Activated T-helper 2 cell treated with anti-CD3 and anti-CD28 coated beads, Interferon-gamma antibody, Interleukin-2, Interleukin-4, amounts not matched to agents 10 μg/mL and 5 μg/mL and 100 μg/mL, durations not matched to agents 14 hours and 24 hours and 36 hours (primary cell): Measurements from ENCODE around the gene ALK. TPM values are rescaled to one million over a fixed set of nuclear protein-coding genes. Genes with fewer than 3 reads are reported as not detected.

Experiments
- DNase-seq: peaks from one replicate; pipeline ENCODE4 v3.0.0; 2021; ENCODE audit warnings: low spot score
- H3K27ac Mint-ChIP-seq: one replicate; pipeline ENCODE4 v1.8.0; 2021; ENCODE audit warnings: mixed read lengths
- H3K27me3 Mint-ChIP-seq: one replicate; pipeline ENCODE4 v1.8.0; 2021; ENCODE audit warnings: low read depth, mixed read lengths
- H3K36me3 Mint-ChIP-seq: one replicate; pipeline ENCODE4 v1.8.0; 2021; ENCODE audit warnings: low read depth, mixed read lengths
- H3K4me1 Mint-ChIP-seq: one replicate; pipeline ENCODE4 v1.8.0; 2021; ENCODE audit warnings: low read depth, mixed read lengths
- H3K4me3 Mint-ChIP-seq: one replicate; pipeline ENCODE4 v1.8.0; 2021; ENCODE audit warnings: low read depth, mild to moderate bottlenecking, moderate library complexity, mixed read lengths
- H3K9me3 Mint-ChIP-seq: one replicate; pipeline ENCODE4 v1.8.0; 2021; ENCODE audit warnings: mixed read lengths
- intact Hi-C: fragments of 100-400 bp; cut with micrococcal nuclease; formaldehyde crosslinking; loops from one replicate; pipeline ENCODE4 v1.15.1; 2023
- total RNA-seq: library from RNA; stranded (reverse); gene quantifications from 2 replicates; pipeline ENCODE4 v1.2.3, GENCODE V29; 2022

The ALK gene
- total RNA-seq, 1 donor from 2014 or later = not detected

GRCh38 chr2:29469961-29470360 is 451.4 kb downstream of the ALK start:
- peaks cover 2% of the 10 kb centered on the region for H3K27me3 Mint-ChIP-seq
- intact Hi-C loops = no loop called here
- no peak for DNase-seq
- H3K36me3 Mint-ChIP-seq = no peaks in the 10 kb centered on the region
- no peak overlapping the region for H3K4me3 Mint-ChIP-seq
- H3K4me1 Mint-ChIP-seq = no peaks in the 10 kb centered on the region
- H3K9me3 Mint-ChIP-seq = peaks cover 9% of the 10 kb centered on the region
- H3K27ac Mint-ChIP-seq = no peak overlapping the region

GRCh38 chr2:29469516-29469915 is 451.9 kb downstream of the ALK start:
- intact Hi-C loops = no loop called here

GRCh38 chr2:29463181-29463900 is 458.0 kb downstream of the ALK start:
- no peak for DNase-seq
- H3K36me3 Mint-ChIP-seq = no peaks in the 10 kb centered on the region
- peaks cover 7% of the 10 kb centered on the region for H3K27me3 Mint-ChIP-seq
- no peaks in the 10 kb centered on the region for H3K9me3 Mint-ChIP-seq
- no peak overlapping the region for H3K4me3 Mint-ChIP-seq
- H3K27ac Mint-ChIP-seq = no peak overlapping the region
- intact Hi-C loops = no loop called here
- H3K4me1 Mint-ChIP-seq = no peaks in the 10 kb centered on the region

More at GRCh38 chr2:29469516-29469915, 451.9 kb downstream of the ALK start:
- Mint-ChIP-seq H3K36me3 (no peaks in the 10 kb centered on the region), H3K4me3 (no peak overlapping the region), H3K27me3 (peaks cover 2% of the 10 kb centered on the region), H3K9me3 (peaks cover 9% of the 10 kb centered on the region), H3K4me1 (no peaks in the 10 kb centered on the region), H3K27ac (no peak overlapping the region)
- no peak for DNase-seq

DNA sequence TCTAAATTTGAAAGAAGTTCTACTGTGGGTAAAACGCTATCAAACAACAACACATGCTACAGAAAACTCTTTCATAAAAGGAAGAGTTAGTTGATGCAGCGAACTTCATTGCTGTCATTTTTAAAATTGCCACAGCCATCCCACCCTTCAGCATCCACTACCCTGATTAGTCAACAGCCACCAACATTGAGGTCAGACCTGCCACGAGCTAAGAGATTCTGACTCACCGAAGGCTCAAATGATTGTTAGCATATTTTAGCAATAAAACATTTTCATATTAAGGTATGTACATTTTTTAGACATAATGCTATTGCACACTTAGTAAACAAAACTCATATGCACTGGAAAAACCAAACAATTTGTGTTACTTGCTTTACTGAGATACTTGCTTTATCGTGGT is 459.1 kb downstream of the ALK start:
- H3K4me3 Mint-ChIP-seq = no peak overlapping the region
- H3K36me3 Mint-ChIP-seq = no peaks in the 10 kb centered on the region
- no peaks in the 10 kb centered on the region for H3K4me1 Mint-ChIP-seq
- DNase-seq = no peak
- intact Hi-C loops = no loop called here
- H3K27me3 Mint-ChIP-seq = peaks cover 7% of the 10 kb centered on the region
- H3K9me3 Mint-ChIP-seq = no peaks in the 10 kb centered on the region
- no peak overlapping the region for H3K27ac Mint-ChIP-seq

DNA sequence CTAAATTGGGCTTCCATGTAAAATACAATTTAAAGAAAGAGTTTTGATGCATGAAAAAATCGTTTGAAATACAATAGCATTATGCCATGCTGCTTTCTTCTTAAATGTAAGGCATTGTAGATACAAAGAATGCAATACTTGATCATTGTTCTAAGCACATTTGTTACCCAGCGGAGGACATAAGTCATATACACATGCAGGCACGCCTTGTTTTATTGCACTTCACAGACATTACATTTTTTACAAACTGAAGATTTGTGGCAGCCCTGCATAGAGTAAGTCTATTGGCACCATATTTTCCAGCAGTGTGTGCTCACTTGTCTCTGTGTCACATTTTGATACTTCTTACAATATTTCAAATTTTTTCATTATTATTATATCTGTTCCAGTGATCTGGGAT is 461.2 kb downstream of the ALK start:
- Mint-ChIP-seq H3K4me3 (no peak overlapping the region), H3K27me3 (peaks cover 5% of the 10 kb centered on the region), H3K9me3 (no peaks in the 10 kb centered on the region), H3K4me1 (no peaks in the 10 kb centered on the region), H3K36me3 (no peaks in the 10 kb centered on the region), H3K27ac (no peak overlapping the region)
- no peak for DNase-seq
- intact Hi-C loops = no loop called here

DNA sequence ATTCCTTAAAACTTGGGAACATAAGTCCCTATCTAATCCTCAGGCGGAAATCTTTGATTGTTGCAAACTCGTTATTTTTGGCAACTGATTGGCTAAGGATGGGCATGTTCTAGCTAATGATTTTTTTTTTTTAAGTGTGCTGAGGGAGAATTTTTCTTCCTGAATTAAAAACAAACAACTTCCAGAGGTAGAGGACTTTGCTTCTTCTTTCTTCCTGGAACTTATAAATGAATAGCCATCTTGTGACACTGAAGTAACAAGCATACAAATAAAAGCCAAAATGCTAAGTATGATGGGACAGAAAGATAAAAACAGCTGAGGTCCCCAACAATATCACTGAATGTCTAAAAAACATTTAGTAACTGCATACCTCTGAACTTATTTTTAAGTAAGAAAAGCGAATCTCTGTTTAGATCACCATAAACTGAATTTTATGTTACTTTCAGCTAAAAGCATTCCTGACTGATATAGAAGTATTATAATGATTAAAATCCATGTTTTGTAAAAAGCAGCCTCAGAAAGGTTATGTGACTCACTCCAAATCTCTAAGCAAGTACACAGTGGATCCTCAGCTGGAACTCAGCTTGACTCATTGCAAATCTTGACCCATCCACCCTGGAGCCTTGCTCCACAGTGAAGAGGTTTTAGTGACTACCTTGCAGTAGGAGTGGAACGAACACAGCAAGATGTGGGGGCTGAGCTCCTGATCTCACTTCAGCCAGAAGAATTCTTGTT is 461.8 kb downstream of the ALK start:
- no peak for DNase-seq
- Mint-ChIP-seq H3K9me3 (no peaks in the 10 kb centered on the region), H3K27ac (no peak overlapping the region), H3K4me3 (no peak overlapping the region), H3K36me3 (no peaks in the 10 kb centered on the region), H3K4me1 (no peaks in the 10 kb centered on the region), H3K27me3 (peaks cover 5% of the 10 kb centered on the region)
- intact Hi-C loops = no loop called here

DNA sequence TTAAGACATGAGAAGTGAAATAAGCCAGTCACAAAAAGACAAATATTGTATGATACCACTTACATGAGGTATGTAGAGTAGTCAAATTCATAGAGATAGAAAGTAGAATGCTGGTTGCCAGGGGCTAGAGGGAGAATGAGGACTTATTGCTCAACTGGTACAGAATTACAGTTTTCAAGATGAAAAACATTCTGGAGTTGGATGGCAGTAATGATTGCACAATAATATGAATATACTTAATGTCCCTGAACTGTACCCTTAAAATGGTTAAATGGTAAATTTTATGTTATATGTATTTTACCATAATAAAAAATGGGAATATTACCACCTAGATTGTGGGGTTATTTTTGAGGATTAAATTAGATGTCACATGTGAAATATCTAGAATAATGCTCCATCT is 465.0 kb downstream of the ALK start:
- H3K9me3 Mint-ChIP-seq = no peaks in the 10 kb centered on the region
- H3K27me3 Mint-ChIP-seq = peaks cover 4% of the 10 kb centered on the region
- intact Hi-C loops = no loop called here
- no peaks in the 10 kb centered on the region for H3K4me1 Mint-ChIP-seq
- no peak for DNase-seq
- no peak overlapping the region for H3K4me3 Mint-ChIP-seq
- no peaks in the 10 kb centered on the region for H3K36me3 Mint-ChIP-seq
- no peak overlapping the region for H3K27ac Mint-ChIP-seq

DNA sequence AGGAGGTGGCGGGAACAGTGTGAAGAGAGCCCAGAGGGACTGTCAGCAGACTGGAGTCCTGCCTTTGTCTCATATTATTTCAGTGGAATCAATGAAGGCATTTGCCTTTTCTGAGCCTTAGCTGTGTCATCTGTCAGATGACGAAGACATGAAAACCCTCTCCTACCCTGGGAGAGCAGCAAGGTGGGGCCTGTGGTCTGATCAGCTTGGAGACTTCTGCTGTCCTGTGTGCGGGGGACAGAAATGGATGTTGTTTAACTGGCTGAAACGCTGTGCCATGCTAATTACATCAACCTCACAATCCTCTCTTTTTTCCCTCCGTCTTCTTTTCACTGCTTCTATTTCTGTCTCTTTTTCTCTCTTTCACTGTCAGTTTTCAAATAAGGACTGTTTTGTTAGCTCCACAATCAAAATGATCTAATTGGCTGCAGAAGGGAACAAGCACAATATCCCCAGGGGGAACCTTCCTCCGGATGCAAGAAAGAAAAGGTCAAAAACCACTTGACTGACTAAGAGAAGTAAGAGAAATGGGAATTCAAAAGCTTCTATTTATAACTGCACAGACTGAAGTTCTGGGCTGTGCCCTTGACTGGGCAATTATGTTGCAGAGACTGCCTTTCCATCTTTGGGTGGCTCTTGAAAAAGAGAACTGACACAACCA is 466.1 kb downstream of the ALK start:
- Mint-ChIP-seq H3K27ac (no peak overlapping the region), H3K4me1 (no peaks in the 10 kb centered on the region), H3K27me3 (peaks cover 3% of the 10 kb centered on the region), H3K4me3 (no peak overlapping the region), H3K9me3 (no peaks in the 10 kb centered on the region), H3K36me3 (no peaks in the 10 kb centered on the region)
- DNase-seq = no peak
- intact Hi-C loops = no loop called here

DNA sequence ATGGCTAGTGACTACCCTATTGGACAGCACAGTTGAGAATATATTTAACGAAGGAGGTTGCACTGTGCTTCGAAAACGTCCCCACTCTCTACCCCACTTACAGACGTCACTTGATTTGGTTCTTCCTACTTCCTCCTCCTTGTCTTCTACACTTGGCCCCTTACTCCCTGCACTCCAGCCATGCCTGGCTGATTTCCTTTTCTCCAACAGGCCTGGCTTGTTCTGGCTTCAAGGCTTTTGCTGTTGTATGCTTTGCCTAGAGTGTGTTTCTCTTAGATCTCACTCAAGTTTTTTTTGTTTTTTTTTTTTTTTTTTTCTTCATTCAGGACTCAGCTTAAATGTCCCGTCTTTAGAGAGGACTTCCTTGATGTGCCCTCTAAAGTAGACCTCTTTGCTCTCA is 469.4 kb downstream of the ALK start:
- no peak overlapping the region for H3K4me3 Mint-ChIP-seq

DNA sequence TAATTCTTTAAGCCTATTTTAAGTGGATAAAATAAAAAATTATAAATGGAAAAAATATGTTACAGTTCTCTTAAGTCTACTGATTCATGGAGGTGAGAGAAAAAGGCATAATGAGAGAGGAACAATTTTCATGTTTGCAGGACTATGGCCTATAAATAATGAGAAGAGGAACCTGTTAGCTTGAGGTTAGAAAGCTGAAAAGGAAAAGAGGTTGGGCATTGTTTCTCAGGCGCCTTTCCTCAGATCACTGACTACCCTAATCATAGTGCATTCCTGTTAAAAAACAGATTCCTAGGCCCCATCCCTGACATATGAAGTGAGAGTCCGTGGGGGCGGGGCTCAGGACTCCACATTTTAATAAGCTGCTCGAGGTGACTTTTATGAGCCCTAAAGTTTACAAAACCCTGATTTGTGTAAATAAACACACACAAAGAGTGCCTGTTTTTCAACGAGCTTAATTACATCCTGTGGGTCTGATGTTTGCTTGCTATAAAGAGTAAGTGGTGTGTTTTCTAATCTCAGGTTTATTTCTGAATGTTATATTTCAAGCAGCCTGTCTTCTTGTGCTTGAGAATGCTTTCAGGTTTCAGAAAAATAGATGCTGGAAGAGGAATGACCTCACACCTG is 470.7 kb downstream of the ALK start:
- peaks cover 1% of the 10 kb centered on the region for H3K27me3 Mint-ChIP-seq
- DNase-seq = no peak
- intact Hi-C loops = no loop called here
- no peak overlapping the region for H3K27ac Mint-ChIP-seq
- no peaks in the 10 kb centered on the region for H3K9me3 Mint-ChIP-seq
- H3K36me3 Mint-ChIP-seq = no peaks in the 10 kb centered on the region
- no peak overlapping the region for H3K4me3 Mint-ChIP-seq
- H3K4me1 Mint-ChIP-seq = no peaks in the 10 kb centered on the region

More for the DNA sequence above, 469.4 kb downstream of the ALK start:
- no peaks in the 10 kb centered on the region for H3K9me3 Mint-ChIP-seq
- intact Hi-C loops = no loop called here
- H3K27me3 Mint-ChIP-seq = peaks cover 1% of the 10 kb centered on the region
- DNase-seq = no peak
- H3K4me1 Mint-ChIP-seq = no peaks in the 10 kb centered on the region
- H3K36me3 Mint-ChIP-seq = no peaks in the 10 kb centered on the region
- H3K27ac Mint-ChIP-seq = no peak overlapping the region

DNA sequence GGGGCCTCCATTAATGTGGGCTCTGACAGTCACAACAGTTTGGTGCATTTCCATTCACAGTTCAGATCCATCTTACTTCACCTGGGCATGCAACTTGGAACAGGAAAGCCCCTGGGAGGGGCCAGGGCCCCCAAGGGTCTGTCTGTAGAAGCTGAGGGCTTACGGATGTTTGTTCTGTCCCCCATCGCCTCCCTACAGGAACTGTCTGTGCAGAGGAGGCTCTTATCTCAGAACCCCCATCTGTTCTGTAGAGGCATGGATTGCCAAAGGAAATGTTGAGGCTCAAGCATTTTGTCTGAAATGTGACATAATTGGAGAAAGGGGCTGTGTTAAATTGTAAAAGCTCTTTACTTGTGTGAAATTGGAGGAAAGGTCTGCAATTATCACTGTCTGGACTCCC is 471.9 kb downstream of the ALK start:
- no peaks in the 10 kb centered on the region for H3K4me1 Mint-ChIP-seq
- no peaks in the 10 kb centered on the region for H3K9me3 Mint-ChIP-seq
- H3K4me3 Mint-ChIP-seq = no peak overlapping the region
- H3K27me3 Mint-ChIP-seq = peaks cover 1% of the 10 kb centered on the region
- DNase-seq = no peak
- intact Hi-C loops = no loop called here
- H3K36me3 Mint-ChIP-seq = no peaks in the 10 kb centered on the region
- H3K27ac Mint-ChIP-seq = no peak overlapping the region

GRCh38 chr2:29448096-29448688 is 473.2 kb downstream of the ALK start:
- Mint-ChIP-seq H3K27me3 (peaks cover 1% of the 10 kb centered on the region), H3K27ac (no peak overlapping the region), H3K4me1 (no peaks in the 10 kb centered on the region), H3K4me3 (no peak overlapping the region), H3K36me3 (no peaks in the 10 kb centered on the region), H3K9me3 (no peaks in the 10 kb centered on the region)
- intact Hi-C loops = no loop called here
- DNase-seq = no peak
